Transverse colon (tissue), 4 donors: ENCODE measurements around the gene KIAA0753. TPM values are rescaled to one million over a fixed set of nuclear protein-coding genes. Genes with fewer than 3 reads are reported as not detected.

Experiments used
- DNase-seq: peaks from one replicate; pipeline ENCODE4 v3.0.0-alpha.2; 2019
- H3K27ac ChIP-seq, 4 donors: fragments of 200-600 bp; sonication (generic); 2 replicates each; pipeline ENCODE4 v1.5.1; 2016 to 2018; ENCODE audit warnings: inconsistent platforms in 4 of 4
- H3K27me3 ChIP-seq: fragments of 200-600 bp; sonication (generic); 2 replicates; pipeline ENCODE4 v1.5.1; 2017; ENCODE audit warnings: inconsistent platforms
- H3K36me3 ChIP-seq, 4 donors: fragments of 200-600 bp; sonication (generic); 2 replicates each; pipeline ENCODE4 v1.5.1; 2017 to 2019; ENCODE audit warnings: inconsistent platforms in 4 of 4
- H3K4me1 ChIP-seq, 4 donors: fragments of 200-600 bp; sonication (generic); 2 replicates each; pipeline ENCODE4 v1.5.1; 2017 to 2020; ENCODE audit warnings: inconsistent platforms in 4 of 4
- H3K4me3 ChIP-seq, 4 donors: fragments of 200-600 bp; sonication (generic); 1 replicate in 1 of 4; 2 replicates in 3 of 4; pipeline versions ENCODE4 v1.5.1 to v1.6.1; 2017 to 2019; ENCODE audit warnings: inconsistent platforms in 4 of 4
- H3K9me3 ChIP-seq, 2 donors: fragments of 200-600 bp; sonication (generic); 2 replicates each; pipeline ENCODE4 v1.5.1; 2017 to 2019; ENCODE audit warnings: inconsistent platforms in 2 of 2
- CTCF ChIP-seq, 5 experiments: fragments of 200-600 bp in 3 of 5; fragments of 450-650 bp in 2 of 5; sonication (generic) in 3 of 5; IDR thresholded peaks; 1 replicate in 2 of 5; 2 replicates in 3 of 5; pipeline ENCODE4 v1.5.1; 2016 to 2017; ENCODE audit warnings: antibody characterized with exemption in 5 of 5, inconsistent platforms in 3 of 5, mild to moderate bottlenecking in 2 of 5, moderate library complexity in 1 of 5
- EP300 ChIP-seq: sonication (generic); formaldehyde crosslinking; IDR thresholded peaks from one replicate; pipeline ENCODE4 v1.6.1; 2017; ENCODE audit warnings: antibody characterized with exemption, low read depth
- POLR2A ChIP-seq: fragments of 450-650 bp; IDR thresholded peaks from one replicate; pipeline ENCODE4 v1.6.1; 2016; ENCODE audit warnings: antibody characterized with exemption, mild to moderate bottlenecking, moderate library complexity
- POLR2AphosphoS5 ChIP-seq, 3 donors: sonication (generic); formaldehyde crosslinking; IDR thresholded peaks; one replicate each; pipeline ENCODE4 v1.6.1; 2016; ENCODE audit warnings: antibody characterized with exemption in 3 of 3
- WGBS, 2 donors: methylation state at CpG; one replicate each; pipeline ENCODE4 v1.1.5; 2018; ENCODE audit warnings: low coverage in 1 of 2; 5-methylcytosine and 5-hydroxymethylcytosine counted together
- in situ Hi-C, 4 donors: fragments of 200-750 bp; cut with MboI; loops; one replicate each; pipeline versions ENCODE4 v1.15.0 to v1.15.1; 2017; ENCODE audit warnings: low sequenced_read_pairs in 3 of 4, low pct_ligation_motif_present in 1 of 4, low pct_unique_long_range_greater_than_20kb in 1 of 4
- intact Hi-C: fragments of 100-400 bp; cut with DNase I; formaldehyde crosslinking; loops from one replicate; pipeline ENCODE4 v1.15.1; 2023; ENCODE audit warnings: low total_unique reads
- total RNA-seq, 4 donors: library from RNA; depleted of rRNA; stranded (reverse); fragments of >200 nt; gene quantifications; one replicate each; pipeline ENCODE4 v1.1.0, GENCODE V29; 2016

KIAA0753 gene
- 10 to 100 TPM in 3 of 4 donors, 1 to 10 TPM in 1; 9.8 to 41.1 (median 16.9) TPM for total RNA-seq

GRCh38 chr17:6640536-6641246 lies at the start of gene KIAA0753, which contains the start of gene TXNDC17:
KIAA0753 (minus strand) TSS chr17:6640711; CDS start chr17:6635103, 5,608 bp downstream.
TXNDC17 (plus strand) TSS chr17:6641060; CDS start chr17:6641083, 23 bp downstream.
- H3K9me3 ChIP-seq, result no peaks in the 10 kb centered on the region
- in situ Hi-C loops, result loop anchor here (25.0 kb wide), 2 partner anchors 178 to 372 kb away; partner anchors contain the start of genes BCL6B (in 1 of the 4) and RNASEK (in 1 of the 4)
- H3K4me3 ChIP-seq, result peak within 1 kb of the TSS; percentile 73 to 92 (median 78)
- no peak for TF ChIP-seq EP300
- TF ChIP-seq CTCF (IDR thresholded peaks at IDR 0.05), result no peak
- TF ChIP-seq POLR2A, result peak; percentile 95
- TF ChIP-seq POLR2AphosphoS5 (IDR thresholded peaks at IDR 0.05), result peak; percentile 95 to 98 (median 98)
- 0% methylated on average over 35 of the region's 52 CpGs; no CpG with 5 or more reads in 1 of the 2 donors for WGBS, 2 donors
- H3K4me1 ChIP-seq, result peaks cover 20 to 33% (median 30%) of the 10 kb centered on the region in 4 donors
- no peaks in the 10 kb centered on the region for H3K36me3 ChIP-seq
- peak within 1 kb of the TSS; percentile 85 to 94 (median 92) for H3K27ac ChIP-seq
- intact Hi-C loops, result no loop called here
- H3K27me3 ChIP-seq, result no peaks in the 10 kb centered on the region
- peak; percentile 94 for DNase-seq

- in situ Hi-C loops (loop anchor here in 1 of 4 donors (25.0 kb wide), 1 partner anchor 98 kb away; the partner anchor contains the start of gene FBXO39), intact Hi-C loops (no loop called here)
- WGBS, 2 donors, result 83% methylated on average over 9 of the region's 9 CpGs; no CpG with 5 or more reads in 1 of the 2 donors
- Histone ChIP-seq H3K27ac (no peak overlapping the region), H3K4me3 (no peak overlapping the region), H3K9me3 (no peaks in the 10 kb centered on the region), H3K27me3 (peaks cover 7% of the 10 kb centered on the region), H3K4me1 (no peaks in the 10 kb centered on the region), H3K36me3 (no peaks in the 10 kb centered on the region)
- DNase-seq, result no peak
- TF ChIP-seq POLR2AphosphoS5 (IDR thresholded peaks at IDR 0.05) (no peak), CTCF (IDR thresholded peaks at IDR 0.05) (no peak), POLR2A (no peak), EP300 (no peak)
Observed at GRCh38 chr17:6688944-6689343, 48.4 kb upstream of the KIAA0753 start.

GRCh38 chr17:6686026-6686425 lies 45.5 kb upstream of the KIAA0753 start:
- peaks cover 16% of the 10 kb centered on the region for H3K27me3 ChIP-seq
- H3K27ac ChIP-seq, result no peak overlapping the region
- H3K4me3 ChIP-seq, result no peak overlapping the region
- intact Hi-C loops (no loop called here), in situ Hi-C loops (loop anchor here in 1 of 4 donors (25.0 kb wide), 1 partner anchor 101 kb away; the partner anchor contains the start of gene FBXO39)
- 78% methylated on average over 4 of the region's 4 CpGs; no CpG with 5 or more reads in 1 of the 2 donors for WGBS, 2 donors
- no peaks in the 10 kb centered on the region for H3K36me3 ChIP-seq
- TF ChIP-seq EP300 (no peak), POLR2A (no peak), POLR2AphosphoS5 (IDR thresholded peaks at IDR 0.05) (no peak), CTCF (IDR thresholded peaks at IDR 0.05) (no peak)
- no peaks in the 10 kb centered on the region for H3K4me1 ChIP-seq
- no peak for DNase-seq
- no peaks in the 10 kb centered on the region for H3K9me3 ChIP-seq
